A673 (cell line): ENCODE results near the gene PARD3.

Experiments
- EZH2 ChIP-seq: fragments of 200-600 bp; sonication (generic); IDR thresholded peaks from 2 replicates; pipeline ENCODE4 v1.6.1; 2017; ENCODE audit warnings: borderline replicate concordance, low read depth, mild to moderate bottlenecking, mixed read lengths, antibody characterized with exemption, low read length; ENCODE audit not compliant: poor library complexity, severe bottlenecking
- TF ChIP-seq, protein P1 (sequence below): fragments of 300-800, 200-600 bp; sonication (generic); conservative IDR thresholded peaks from 2 replicates; pipeline ENCODE4 v1.5.1; 2017; ENCODE audit warnings: low read depth, mild to moderate bottlenecking, antibody characterized with exemption, low read length, moderate library complexity, mixed read lengths

- TF ChIP-seq, protein P1, sequence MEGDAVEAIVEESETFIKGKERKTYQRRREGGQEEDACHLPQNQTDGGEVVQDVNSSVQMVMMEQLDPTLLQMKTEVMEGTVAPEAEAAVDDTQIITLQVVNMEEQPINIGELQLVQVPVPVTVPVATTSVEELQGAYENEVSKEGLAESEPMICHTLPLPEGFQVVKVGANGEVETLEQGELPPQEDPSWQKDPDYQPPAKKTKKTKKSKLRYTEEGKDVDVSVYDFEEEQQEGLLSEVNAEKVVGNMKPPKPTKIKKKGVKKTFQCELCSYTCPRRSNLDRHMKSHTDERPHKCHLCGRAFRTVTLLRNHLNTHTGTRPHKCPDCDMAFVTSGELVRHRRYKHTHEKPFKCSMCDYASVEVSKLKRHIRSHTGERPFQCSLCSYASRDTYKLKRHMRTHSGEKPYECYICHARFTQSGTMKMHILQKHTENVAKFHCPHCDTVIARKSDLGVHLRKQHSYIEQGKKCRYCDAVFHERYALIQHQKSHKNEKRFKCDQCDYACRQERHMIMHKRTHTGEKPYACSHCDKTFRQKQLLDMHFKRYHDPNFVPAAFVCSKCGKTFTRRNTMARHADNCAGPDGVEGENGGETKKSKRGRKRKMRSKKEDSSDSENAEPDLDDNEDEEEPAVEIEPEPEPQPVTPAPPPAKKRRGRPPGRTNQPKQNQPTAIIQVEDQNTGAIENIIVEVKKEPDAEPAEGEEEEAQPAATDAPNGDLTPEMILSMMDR: no peak
- TF ChIP-seq EZH2: no peak
Observed at GRCh38 chr10:34474555-34475273, 340.4 kb downstream of the PARD3 start.
